Stimulated activated CD4-positive, alpha-beta T cell treated with anti-CD3 and anti-CD28 coated beads, TNF-alpha, amount 100 ng/mL, for 4 hours (primary cell): ENCODE results near the gene PLEKHD1.
"Not testable (repeated sequence)": the region's sequence is repeated elsewhere in the genome, so short reads cannot be mapped to it uniquely, and the experiment has no call there.

Experiments used
- DNase-seq, 3 experiments: peaks; one replicate each; pipeline ENCODE4 v3.0.0-alpha.2; 2020; ENCODE audit warnings: low read depth in 3 of 3

The PLEKHD1 gene

DNA sequence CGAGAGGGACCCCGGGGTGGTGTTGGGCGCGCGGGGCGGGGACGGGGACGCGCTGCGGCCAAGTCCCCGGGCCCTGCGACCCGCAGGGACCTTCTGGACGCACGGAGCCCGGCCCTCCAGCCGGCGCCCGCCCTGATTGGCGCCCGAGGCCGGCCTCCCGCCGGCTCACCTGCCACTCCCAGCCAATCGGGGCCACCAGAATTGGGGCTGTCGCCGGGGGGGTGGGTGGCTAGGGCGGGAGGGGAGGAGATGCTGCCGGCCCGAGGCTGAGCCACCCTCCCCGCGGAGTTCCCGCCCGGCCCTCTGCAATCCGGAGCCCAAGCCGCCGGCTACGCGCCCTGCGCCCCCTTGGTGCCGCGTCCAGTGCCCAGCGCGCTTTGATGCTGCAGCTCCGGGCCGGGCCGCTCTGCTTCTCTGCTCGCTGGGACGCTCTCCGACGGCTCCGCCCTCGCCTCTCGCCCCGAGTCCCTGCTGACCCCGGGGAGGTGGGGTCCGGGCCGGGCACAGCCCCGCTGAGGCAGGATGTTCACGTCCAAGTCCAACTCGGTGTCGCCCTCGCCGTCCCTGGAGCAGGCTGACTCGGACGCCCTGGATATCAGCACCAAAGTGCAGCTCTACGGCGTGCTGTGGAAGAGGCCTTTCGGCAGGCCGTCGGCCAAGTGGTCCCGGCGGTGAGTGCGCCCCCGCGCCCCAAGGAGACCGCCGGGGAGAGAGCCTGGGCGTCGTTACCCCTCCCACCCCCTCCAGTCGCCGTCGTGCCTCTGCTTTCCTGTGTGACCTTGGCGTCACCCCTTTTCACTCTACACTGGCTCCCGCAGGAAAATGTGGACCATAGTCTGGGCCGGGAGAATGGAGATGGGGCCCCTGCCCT, at the start of gene PLEKHD1:
Gene PLEKHD1, plus strand, starts transcription at position 285 of the 871 bp plus-strand sequence. Its CDS starts 238 bp downstream, at position 523.
- DNase-seq = no peak

GRCh38 chr14:69439521-69440270, 44.8 kb upstream of the PLEKHD1 start:
- no peak for DNase-seq

DNA sequence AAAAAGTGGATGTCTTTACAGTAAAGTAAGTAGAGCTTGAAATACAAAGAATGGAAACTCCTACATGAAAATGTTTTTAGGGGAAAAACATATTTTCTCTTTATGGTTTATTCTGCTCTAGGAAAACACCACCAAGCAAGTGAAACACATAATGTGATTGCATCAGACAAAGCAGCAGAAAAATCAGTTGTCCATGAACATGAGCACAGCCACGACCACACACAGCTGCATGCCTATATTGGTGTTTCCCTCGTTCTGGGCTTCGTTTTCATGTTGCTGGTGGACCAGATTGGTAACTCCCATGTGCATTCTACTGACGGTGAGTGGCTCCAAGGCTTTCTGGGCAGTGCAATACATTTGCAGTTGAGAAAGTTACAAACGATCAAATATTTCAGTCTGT, 42.6 kb upstream of the PLEKHD1 start:
- DNase-seq = no peak

DNA sequence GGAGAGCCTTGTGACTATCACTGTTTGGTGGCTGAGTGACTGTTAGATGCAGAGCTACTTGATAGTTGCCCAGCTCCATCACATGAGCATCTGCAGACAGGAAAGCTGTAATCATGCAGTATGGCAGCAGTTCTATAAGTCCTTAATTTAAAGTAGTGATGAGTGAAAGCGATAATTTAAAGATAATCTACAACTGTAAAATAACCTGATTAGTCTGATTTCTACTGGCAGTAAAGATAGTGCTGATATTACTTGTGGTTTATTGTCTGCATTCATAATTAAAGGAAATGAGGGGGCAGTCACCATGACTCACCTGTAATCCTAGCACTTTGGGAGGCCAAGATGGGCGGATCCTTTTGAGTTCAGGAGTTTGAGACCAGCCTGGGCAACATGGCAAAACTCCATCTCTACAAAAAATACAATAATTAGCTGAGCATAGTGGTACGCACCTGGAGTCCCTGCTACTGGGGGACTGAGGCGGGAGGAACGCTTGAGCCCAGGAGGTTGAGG, 41.2 kb upstream of the PLEKHD1 start:
- DNase-seq = no peak

- no peak for DNase-seq
These were observed 35.3 kb upstream of the PLEKHD1 start for GRCh38 chr14:69449216-69449615.

- no peak for DNase-seq
These were observed 32.6 kb upstream of the PLEKHD1 start for GRCh38 chr14:69451941-69452340.

DNA sequence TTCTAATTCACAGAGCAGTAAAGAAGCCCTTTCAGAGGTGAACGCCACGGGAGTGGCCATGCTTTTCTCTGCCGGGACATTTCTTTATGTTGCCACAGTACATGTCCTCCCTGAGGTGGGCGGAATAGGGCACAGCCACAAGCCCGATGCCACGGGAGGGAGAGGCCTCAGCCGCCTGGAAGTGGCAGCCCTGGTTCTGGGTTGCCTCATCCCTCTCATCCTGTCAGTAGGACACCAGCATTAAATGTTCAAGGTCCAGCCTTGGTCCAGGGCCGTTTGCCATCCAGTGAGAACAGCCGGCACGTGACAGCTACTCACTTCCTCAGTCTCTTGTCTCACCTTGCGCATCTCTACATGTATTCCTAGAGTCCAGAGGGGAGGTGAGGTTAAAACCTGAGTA, 26.2 kb upstream of the PLEKHD1 start:
- no peak for DNase-seq

DNA sequence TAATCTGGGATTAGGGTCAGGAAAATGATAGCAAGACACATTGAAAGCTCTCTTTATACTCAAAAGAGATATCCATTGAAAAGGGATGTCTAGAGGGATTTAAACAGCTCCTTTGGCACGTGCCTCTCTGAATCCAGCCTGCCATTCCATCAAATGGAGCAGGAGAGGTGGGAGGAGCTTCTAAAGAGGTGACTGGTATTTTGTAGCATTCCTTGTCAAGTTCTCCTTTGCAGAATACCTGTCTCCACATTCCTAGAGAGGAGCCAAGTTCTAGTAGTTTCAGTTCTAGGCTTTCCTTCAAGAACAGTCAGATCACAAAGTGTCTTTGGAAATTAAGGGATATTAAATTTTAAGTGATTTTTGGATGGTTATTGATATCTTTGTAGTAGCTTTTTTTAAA, 25.4 kb upstream of the PLEKHD1 start:
- DNase-seq = no peak

GRCh38 chr14:69460093-69460701, 24.3 kb upstream of the PLEKHD1 start:
- peak; percentile 9 to 21 (median 10) for DNase-seq

GRCh38 chr14:69464379-69464778, 20.1 kb upstream of the PLEKHD1 start:
- no peak for DNase-seq

GRCh38 chr14:69464829-69465228, 19.7 kb upstream of the PLEKHD1 start:
- DNase-seq = no peak

DNA sequence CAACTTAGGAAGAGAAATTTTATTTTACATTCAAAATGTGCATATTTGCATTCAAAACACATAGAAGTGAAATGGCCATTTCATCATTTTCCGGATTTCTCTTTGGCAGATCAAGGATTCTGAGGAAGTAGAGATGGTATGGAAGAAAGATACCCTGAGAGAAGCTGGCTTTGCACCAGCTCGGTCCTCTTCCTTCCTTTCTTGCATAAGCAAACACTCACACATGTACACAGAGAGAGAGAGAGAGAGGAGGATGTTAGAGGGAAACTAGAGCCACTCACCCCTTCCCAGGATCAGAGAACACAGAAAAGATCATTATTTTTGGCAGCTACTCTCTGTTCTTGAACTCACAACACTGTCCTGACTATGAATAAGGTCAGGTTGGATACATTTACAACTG, 15.6 kb upstream of the PLEKHD1 start:
- no peak for DNase-seq

- DNase-seq = no peak
These were observed 13.1 kb upstream of the PLEKHD1 start for GRCh38 chr14:69471436-69471835.

GRCh38 chr14:69471916-69472315, 12.6 kb upstream of the PLEKHD1 start:
- DNase-seq = no peak

- no peak for DNase-seq
These were observed 11.3 kb upstream of the PLEKHD1 start for GRCh38 chr14:69473260-69473659.

- no peak for DNase-seq
These were observed 10.6 kb upstream of the PLEKHD1 start for GRCh38 chr14:69473946-69474345.

DNA sequence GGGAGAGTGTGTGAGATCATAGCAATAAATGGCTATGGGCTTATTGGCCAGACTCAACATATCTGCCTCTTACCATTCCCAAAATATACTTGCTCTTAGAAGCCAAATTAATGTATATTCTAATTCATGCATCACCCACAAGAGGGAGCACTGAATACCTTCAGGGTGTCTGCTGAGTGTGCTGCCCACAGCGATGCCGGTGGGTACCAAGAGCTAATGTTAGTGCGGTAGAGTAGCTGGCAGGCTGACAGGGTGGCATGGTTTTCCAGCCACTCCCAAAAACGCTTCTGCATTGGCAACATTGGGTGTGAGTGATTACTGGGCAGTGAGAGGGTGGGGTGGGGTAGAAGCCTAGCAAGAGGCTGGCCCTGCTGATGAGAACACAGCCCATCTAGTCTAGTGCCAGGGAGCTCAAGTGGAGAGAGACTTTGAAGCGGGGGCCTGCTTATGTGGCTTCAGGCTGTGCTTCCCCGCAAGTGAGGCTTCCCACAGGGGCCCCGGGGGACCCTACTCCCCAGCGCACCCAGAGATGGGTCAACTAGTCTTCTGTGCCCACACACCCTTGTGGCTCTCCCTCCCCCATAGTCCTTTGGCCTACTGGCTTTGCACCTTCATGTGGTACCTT, 9.2 kb upstream of the PLEKHD1 start:
- no peak for DNase-seq

DNA sequence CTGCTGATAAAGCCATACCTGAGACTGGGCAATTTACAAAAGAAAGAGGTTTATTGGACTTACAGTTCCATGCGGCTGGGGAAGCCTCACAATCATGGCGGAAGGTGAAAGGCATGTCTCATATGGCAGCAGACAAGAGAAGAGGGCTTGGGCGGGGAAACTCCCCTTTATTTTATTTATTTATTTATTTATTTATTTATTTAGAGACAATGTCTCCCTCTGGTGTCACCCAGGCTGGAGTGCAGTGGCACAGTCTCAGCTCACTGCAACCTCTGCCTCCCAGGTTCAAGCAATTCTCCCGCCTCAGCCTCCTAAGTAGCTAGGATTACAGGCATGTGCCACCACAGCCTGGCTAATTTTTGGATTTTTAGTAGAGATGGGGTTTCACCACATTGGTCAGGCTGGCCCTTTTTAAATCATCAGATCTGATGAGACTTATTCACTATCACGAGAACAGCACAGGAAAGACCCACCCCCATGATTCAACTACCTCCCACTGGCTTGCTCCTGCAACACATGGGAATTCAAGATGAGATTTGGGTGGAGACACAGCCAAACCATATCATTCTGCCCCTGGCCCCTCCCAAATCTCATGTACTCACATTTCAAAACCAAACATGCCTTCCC, 7.6 kb upstream of the PLEKHD1 start:
- DNase-seq = not testable (repeated sequence)

DNA sequence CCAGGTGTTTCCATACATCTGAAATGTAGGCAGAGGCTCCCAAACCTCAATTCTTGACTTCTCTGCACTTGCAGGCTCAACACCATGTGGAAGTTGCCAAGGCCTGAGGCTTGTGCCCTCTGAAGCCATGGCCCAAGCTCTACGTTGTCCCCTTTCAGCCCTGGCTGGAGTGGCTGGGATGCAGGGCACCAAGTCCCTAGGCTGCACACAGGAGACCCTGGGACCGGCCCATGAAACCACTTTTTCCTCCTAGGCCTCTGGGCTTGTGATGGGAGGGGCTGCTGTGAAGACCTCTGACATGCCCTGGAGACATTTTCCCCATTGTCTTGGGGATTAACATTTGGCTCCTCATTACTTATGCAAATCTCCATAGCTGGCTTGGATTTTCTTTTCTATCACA, 6.5 kb upstream of the PLEKHD1 start:
- not testable (repeated sequence) for DNase-seq

DNA sequence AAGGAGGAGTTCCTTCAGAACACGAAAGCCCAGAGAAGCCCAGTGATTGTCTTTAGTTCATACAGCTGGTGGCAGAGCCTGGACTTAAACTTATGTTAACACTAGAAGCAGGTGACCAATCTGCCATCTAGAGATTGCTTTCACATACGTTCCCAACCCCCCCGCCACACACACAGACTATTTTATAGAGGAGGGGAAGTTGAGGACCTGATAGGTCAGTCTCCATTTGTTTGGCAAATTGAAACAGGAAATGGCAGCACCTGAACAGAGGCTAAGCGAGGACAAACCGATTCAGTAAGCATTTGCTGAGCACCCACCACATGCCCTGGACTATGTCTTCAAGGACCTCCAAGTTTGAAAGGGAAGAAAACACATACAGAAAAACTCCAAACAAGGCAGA, 4.8 kb upstream of the PLEKHD1 start:
- DNase-seq = no peak

DNA sequence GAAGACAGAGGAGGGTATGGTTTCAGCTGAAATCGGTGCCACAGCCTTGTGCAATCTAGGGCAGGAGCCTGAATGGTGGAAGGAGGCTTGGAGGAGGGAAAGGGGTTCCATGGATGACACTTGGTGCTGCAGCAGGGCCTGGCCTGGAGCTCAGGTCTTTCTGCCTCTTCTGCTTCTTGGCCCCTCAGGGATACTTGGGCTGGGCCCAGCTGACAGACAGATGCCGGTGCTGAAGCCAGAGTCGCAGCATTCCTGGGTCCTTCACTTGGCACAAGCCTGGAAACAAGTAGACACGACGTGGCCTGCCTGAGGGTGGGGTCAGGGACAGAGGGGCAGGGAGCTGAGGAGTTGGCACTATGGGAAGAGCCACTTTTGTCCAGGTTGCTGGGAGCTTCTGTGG, 4.4 kb upstream of the PLEKHD1 start:
- no peak for DNase-seq
